GM19395 (cell line): ENCODE results near the gene TMEM179.

Experiments used
- ATAC-seq: cut with Tn5 transposase; IDR thresholded peaks from one replicate; pipeline ENCODE4 v1.9.1; 2021; ENCODE audit warnings: mild to moderate bottlenecking, moderate library complexity; ENCODE audit not compliant: unreplicated experiment

Gene TMEM179

GRCh38 chr14:104547310-104547997, 57.1 kb downstream of the TMEM179 start:
- ATAC-seq: no peak

DNA sequence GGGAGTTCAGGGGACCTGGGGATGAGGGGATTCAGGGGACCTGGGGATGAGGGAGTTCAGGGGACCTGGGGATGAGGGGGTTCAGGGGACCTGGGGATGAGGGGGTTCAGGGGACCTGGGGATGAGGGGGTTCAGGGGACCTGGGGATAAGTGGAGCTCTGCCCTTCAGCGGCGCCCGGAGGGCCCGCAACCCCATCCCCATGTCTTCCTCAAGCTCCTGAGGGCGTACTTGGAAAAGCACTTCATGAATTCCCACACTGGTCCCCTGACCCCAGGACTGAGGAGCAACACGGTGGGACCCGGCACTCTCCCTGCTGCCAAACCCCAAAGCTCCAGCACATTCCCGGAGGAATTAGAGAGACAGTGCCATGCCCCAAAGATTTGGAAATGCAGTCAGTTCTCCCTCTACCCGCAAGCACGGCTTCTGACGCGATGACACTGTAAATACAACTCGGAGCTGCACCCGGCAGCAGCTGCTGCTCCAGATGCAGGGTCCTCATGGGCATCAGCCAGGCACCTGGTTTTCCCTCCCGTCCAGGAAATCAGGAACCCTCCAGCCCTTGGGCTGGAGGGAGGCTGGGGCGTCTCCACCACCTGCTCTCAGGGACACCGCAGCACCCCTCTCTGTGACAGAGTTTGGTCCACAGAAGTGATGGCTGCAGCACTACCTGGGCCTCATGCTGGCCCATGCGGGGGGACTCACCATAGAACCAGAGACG, 57.8 kb downstream of the TMEM179 start:
- no peak for ATAC-seq

DNA sequence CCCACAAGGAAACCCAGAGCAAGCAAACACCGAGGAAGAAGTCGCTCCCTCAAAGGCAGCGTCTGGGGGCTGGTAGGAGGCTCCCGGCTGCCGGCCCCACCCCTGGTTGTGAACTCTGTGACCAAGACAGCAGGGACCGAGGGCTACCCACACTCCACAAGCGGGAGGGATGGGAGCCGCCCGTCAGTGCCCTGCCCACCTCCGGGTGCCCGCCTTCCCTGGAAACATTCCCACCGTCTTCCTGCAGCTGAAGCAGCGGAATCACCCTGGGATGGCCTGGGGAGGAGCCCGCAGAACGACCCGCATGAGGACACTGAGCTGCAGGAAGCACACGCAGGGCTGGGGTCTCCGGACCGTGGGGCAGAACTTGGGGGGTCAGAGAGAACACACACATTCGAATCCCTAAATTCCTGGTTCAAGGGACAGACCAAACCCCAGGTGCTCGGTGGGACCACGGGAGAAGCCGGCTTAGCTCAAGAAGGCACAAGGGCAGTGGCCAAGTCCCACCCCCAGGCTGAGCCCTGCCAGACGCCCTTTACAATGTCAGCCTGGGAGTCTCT, 58.5 kb downstream of the TMEM179 start:
- no peak for ATAC-seq

GRCh38 chr14:104545151-104545941, 59.2 kb downstream of the TMEM179 start:
- no peak for ATAC-seq

DNA sequence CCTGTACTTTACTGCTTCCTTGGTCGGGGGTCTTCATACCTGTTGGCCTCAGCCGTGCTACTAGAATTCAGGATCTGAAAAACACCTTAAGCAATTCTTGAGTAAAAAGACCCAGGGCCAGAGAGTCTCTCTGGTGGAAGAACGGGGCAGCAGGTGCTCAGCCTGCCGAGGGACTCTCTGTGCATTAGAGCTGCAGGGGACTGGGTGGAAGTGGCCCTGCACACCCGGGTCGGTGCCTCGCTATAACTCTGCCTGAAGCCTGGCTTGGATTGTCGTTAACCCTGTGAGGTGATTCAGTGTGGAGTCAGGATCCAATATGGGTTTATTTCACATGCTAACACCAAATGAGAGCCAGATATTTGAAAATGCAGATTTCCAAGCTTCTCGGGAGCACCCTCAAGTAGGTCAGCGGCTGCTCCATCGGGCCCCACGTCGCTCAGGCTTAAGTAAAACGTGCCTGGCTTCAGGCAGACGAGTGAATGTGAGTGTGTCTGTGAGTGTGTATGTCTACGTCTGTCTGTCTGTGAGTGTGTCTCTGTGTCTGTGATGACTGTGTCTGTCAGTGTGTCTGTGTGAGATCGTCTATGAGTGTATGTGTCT, 60.1 kb downstream of the TMEM179 start:
- ATAC-seq: no peak

DNA sequence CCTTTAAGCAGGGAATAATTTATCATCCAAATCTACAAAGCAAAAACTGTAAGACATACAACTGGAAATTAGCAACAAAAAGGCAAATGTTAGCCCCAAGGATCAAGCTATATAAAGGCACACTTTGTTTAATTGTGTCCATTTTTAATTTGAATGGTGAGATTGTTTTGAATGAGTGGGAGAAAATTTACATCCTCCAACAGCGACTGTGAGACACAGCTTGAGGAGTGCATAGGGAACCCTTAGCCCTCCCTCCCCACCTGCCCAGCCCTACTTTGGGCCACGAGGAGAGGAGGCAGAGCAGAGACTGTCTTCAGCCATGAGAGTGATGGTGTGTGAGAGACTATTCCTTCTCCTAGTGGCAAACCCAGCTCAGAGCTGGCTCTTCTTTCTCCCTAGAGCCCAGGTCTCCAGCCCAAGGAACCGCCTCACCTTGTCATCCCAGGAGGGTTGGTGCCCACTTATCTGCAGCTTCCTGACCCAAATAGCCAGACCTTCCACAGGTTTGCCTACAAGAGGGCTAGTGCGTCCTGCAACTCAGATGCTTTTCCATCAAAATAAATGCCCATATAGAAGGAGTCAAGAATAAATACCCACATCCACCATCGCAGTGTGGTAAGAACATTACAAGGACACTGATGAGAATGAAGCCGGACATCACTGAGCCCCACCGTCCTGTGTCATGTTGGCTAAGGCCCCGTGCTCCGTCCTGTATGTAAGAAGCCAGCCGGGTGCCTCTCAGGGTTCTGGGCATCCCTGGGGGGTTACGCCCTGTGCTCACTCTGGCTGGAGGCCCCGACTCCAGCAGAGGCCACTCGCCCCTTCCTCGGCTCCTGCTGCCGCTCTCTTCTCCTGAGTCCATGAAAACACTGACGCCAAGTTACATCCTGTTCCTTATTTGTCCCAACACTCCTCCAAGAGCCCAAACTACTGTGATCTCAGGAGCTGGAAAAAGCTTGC, 61.4 kb downstream of the TMEM179 start:
- ATAC-seq: no peak

DNA sequence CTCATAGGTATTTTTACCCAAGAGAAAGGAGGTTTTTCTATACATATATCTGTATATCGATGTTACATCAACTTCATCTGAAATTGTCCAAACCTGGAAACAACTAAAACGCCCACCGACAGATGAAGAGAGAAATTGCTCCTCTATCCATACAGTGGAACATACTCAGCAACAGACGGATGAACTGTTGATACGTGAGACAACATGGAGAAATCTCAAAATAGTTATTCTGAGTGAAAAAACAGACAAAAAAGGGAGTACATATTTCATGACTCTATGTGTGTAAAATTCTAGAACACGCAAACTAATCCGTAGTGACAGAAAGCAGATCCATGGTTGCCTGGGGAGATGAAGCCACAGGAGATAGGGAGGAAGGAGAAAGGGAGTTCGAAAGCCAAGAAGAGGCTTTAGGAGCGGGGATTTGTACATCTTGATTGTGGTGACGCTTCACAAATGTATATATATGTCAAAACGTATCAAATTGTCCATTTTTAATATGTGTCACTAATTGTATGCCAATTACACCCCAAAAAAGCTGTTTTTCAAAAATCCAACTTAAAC, 62.6 kb downstream of the TMEM179 start:
- ATAC-seq: no peak
